ENCODE measurements around the gene NTSR2.
"Not testable (repeated sequence)": the region's sequence is repeated elsewhere in the genome, so short reads cannot be mapped to it uniquely, and the experiment has no call there.

NTSR2 gene

GRCh38 chr2:11665510-11666362 lies 4.3 kb downstream of the NTSR2 start:
- no peak overlapping the region for H3K4me3 ChIP-seq
- no peaks in the 10 kb centered on the region for H3K27me3 ChIP-seq
- H3K4me2 ChIP-seq = no peak overlapping the region
- no peaks in the 10 kb centered on the region for H3K36me3 ChIP-seq
- no peak overlapping the region for H3K27ac ChIP-seq
- peaks cover 19 to 38% (median 31%) of the 10 kb centered on the region in 11 experiments for H3K9me3 ChIP-seq (replicated peaks in 1 of 11)
- H3K4me1 ChIP-seq = peaks cover 4 to 24% (median 9%) of the 10 kb centered on the region in 10 experiments; a peak in 14 of 20 replicates
- H3K9ac ChIP-seq = no peak overlapping the region
- no peak for TF ChIP-seq Cebpa-rat (IDR thresholded peaks at IDR 0.05)
- H4K20me1 ChIP-seq = no peaks in the 10 kb centered on the region

GRCh38 chr2:11665028-11665427 lies 5.0 kb downstream of the NTSR2 start:
- Histone ChIP-seq H3K27ac (no peak overlapping the region), H4K20me1 (no peaks in the 10 kb centered on the region), H3K36me3 (no peaks in the 10 kb centered on the region), H3K9ac (no peak overlapping the region), H3K4me2 (no peak overlapping the region), H3K9me3 (replicated peaks in 1 of 11) (peaks cover 19 to 36% (median 30%) of the 10 kb centered on the region in 11 experiments), H3K4me3 (no peak overlapping the region), H3K4me1 (peaks cover 4 to 24% (median 9%) of the 10 kb centered on the region in 10 experiments; a peak in 14 of 20 replicates), H3K27me3 (no peaks in the 10 kb centered on the region)
- TF ChIP-seq Cebpa-rat (IDR thresholded peaks at IDR 0.05) = no peak

DNA sequence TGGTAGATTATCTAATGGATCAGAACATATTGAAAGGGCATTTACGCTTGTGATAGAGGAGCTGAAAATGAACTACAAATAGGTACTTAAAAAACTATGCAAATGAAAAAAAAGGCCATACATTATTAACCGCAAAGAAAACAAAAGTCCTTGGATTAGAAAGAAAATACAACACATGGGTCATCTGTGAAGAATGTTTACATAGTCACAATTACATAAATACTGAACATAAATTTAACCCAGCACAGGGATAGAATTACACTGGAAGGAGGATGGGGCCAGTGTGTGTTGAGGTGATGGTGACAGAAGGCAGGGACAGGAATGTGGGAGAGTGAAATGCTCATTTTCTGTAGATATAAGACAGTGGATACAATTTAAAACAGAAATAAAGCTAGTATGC lies 6.6 kb downstream of the NTSR2 start:
- Histone ChIP-seq H4K20me1 (no peaks in the 10 kb centered on the region), H3K9ac (no peak overlapping the region), H3K36me3 (no peaks in the 10 kb centered on the region), H3K27ac (no peak overlapping the region), H3K4me3 (no peak overlapping the region), H3K4me1 (peaks cover 4 to 17% (median 6%) of the 10 kb centered on the region in 10 experiments; a peak in 13 of 20 replicates), H3K4me2 (no peak overlapping the region), H3K9me3 (replicated peaks in 1 of 11) (peaks cover 19 to 29% (median 23%) of the 10 kb centered on the region in 11 experiments), H3K27me3 (no peaks in the 10 kb centered on the region)
- TF ChIP-seq Cebpa-rat (IDR thresholded peaks at IDR 0.05) = no peak

- no peak overlapping the region for H3K4me3 ChIP-seq
- no peak overlapping the region for H3K27ac ChIP-seq
- H3K27me3 ChIP-seq = no peaks in the 10 kb centered on the region
- TF ChIP-seq Cebpa-rat (IDR thresholded peaks at IDR 0.05) = no peak
- no peak overlapping the region for H3K4me2 ChIP-seq
- H3K36me3 ChIP-seq = no peaks in the 10 kb centered on the region
- no peaks in the 10 kb centered on the region for H4K20me1 ChIP-seq
- peaks cover under 1 to 14% (median 6%) of the 10 kb centered on the region in 10 experiments; a peak in 10 of 20 replicates for H3K4me1 ChIP-seq
- H3K9me3 ChIP-seq (replicated peaks in 1 of 11) = peaks cover 19 to 29% (median 23%) of the 10 kb centered on the region in 11 experiments
- H3K9ac ChIP-seq = no peak overlapping the region
These were observed 7.1 kb downstream of the NTSR2 start for GRCh38 chr2:11662882-11663281.

GRCh38 chr2:11661891-11662435 lies 8.0 kb downstream of the NTSR2 start:
- peaks cover 19 to 29% (median 23%) of the 10 kb centered on the region in 11 experiments for H3K9me3 ChIP-seq (replicated peaks in 1 of 11)
- no peak overlapping the region for H3K9ac ChIP-seq
- H3K27ac ChIP-seq = no peak overlapping the region
- H3K27me3 ChIP-seq = no peaks in the 10 kb centered on the region
- peaks cover 0 to 7% (median 5%) of the 10 kb centered on the region in 10 experiments; a peak in 9 of 20 replicates for H3K4me1 ChIP-seq
- H3K36me3 ChIP-seq = no peaks in the 10 kb centered on the region
- no peak for TF ChIP-seq Cebpa-rat (IDR thresholded peaks at IDR 0.05)
- peak overlapping the region in 8 of 11 experiments; percentile 7 to 38 (median 24); a peak in 9 of 22 replicates for H3K4me2 ChIP-seq
- H4K20me1 ChIP-seq = no peaks in the 10 kb centered on the region
- no peak overlapping the region for H3K4me3 ChIP-seq

DNA sequence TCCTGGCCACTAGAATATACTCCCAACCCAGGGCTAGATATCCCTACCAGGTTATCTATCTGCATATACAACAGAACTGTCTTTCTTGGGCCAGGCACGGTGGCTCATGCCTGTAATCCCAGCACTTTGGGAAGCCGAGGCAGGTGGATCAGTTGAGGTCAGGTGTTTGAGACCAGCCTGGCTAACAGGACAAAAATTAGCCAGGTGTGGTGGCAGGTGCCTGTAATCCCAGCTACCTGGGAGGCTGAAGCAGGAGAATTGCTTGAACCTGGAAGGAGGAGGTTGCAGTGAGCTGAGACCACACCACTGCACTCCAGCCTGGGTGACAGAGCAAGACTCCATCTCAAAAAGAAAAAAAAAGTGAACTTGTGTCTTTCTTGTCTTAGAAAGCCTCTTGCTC lies 9.6 kb downstream of the NTSR2 start:
- H3K27ac ChIP-seq, H3K27me3 ChIP-seq, H3K9ac ChIP-seq, H3K4me3 ChIP-seq, H3K36me3 ChIP-seq, H3K4me1 ChIP-seq, H3K4me2 ChIP-seq, H4K20me1 ChIP-seq: not testable (repeated sequence)
- H3K9me3 ChIP-seq (replicated peaks in 1 of 11) = peaks cover 19 to 29% (median 23%) of the 10 kb centered on the region in 11 experiments

- H3K27ac ChIP-seq = no peak overlapping the region
- peaks cover 0 to 7% (median 5%) of the 10 kb centered on the region in 10 experiments; a peak in 9 of 20 replicates for H3K4me1 ChIP-seq
- H3K27me3 ChIP-seq = no peaks in the 10 kb centered on the region
- no peaks in the 10 kb centered on the region for H4K20me1 ChIP-seq
- no peaks in the 10 kb centered on the region for H3K36me3 ChIP-seq
- H3K4me3 ChIP-seq = no peak overlapping the region
- H3K9ac ChIP-seq = no peak overlapping the region
- TF ChIP-seq Cebpa-rat (IDR thresholded peaks at IDR 0.05) = no peak
- no peak overlapping the region for H3K4me2 ChIP-seq
- peaks cover 19 to 29% (median 23%) of the 10 kb centered on the region in 11 experiments for H3K9me3 ChIP-seq (replicated peaks in 1 of 11)
These were observed 10.1 kb downstream of the NTSR2 start for GRCh38 chr2:11659851-11660250.

DNA sequence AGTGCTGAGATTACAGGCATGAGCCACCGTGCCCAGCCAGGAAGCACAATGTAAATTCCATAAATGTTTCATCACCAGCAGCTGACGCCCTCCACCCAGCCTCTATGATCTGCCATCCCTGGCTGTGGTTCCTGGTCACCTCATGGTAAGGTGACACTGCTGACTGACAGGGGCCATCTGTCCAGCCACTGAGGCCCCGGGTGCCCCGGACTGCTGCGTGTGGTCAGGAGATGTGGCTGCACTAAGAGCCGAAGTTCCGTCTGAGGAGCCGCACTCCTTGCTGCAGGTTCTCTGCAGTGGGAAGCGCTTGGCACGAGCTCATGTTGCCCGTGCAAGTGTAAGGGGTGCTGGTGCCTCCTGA lies 10.9 kb downstream of the NTSR2 start:
- Histone ChIP-seq H3K9me3 (replicated peaks in 1 of 11) (peaks cover 19 to 26% (median 23%) of the 10 kb centered on the region in 11 experiments), H3K27ac (no peak overlapping the region), H3K4me3 (no peak overlapping the region), H3K9ac (no peak overlapping the region), H3K4me2 (no peak overlapping the region), H3K36me3 (no peaks in the 10 kb centered on the region), H3K4me1 (peaks cover 0 to 7% (median 5%) of the 10 kb centered on the region in 10 experiments; a peak in 9 of 20 replicates), H3K27me3 (no peaks in the 10 kb centered on the region), H4K20me1 (no peaks in the 10 kb centered on the region)
- no peak for TF ChIP-seq Cebpa-rat (IDR thresholded peaks at IDR 0.05)

- Histone ChIP-seq H3K27ac (no peak overlapping the region), H3K9ac (no peak overlapping the region), H3K4me1 (peaks cover 0 to 7% (median 5%) of the 10 kb centered on the region in 10 experiments; a peak in 9 of 20 replicates), H3K4me2 (no peak overlapping the region), H3K4me3 (no peak overlapping the region), H3K9me3 (replicated peaks in 1 of 11) (peaks cover 17 to 23% (median 22%) of the 10 kb centered on the region in 11 experiments), H3K27me3 (no peaks in the 10 kb centered on the region), H4K20me1 (no peaks in the 10 kb centered on the region), H3K36me3 (no peaks in the 10 kb centered on the region)
- TF ChIP-seq Cebpa-rat (IDR thresholded peaks at IDR 0.05) = no peak
These were observed 11.5 kb downstream of the NTSR2 start for GRCh38 chr2:11658208-11659114.
